Glutamatergic neuron (in vitro differentiated cells): ENCODE results near the gene CASTOR1. TPM values are rescaled to one million over a fixed set of nuclear protein-coding genes. Genes with fewer than 3 reads are reported as not detected.

Experiments
- DNase-seq: peaks from one replicate; pipeline ENCODE4 v3.0.0; 2022
- H3K27ac Mint-ChIP-seq: one replicate; pipeline ENCODE4 v1.8.0; 2020; ENCODE audit warnings: mild to moderate bottlenecking, mixed read lengths, inconsistent platforms; ENCODE audit not compliant: unreplicated experiment
- H3K27me3 Mint-ChIP-seq: one replicate; pipeline ENCODE4 v1.8.0; 2020; ENCODE audit warnings: mild to moderate bottlenecking, moderate library complexity, mixed read lengths, inconsistent platforms; ENCODE audit not compliant: unreplicated experiment
- H3K36me3 Mint-ChIP-seq: one replicate; pipeline ENCODE4 v1.8.0; 2020; ENCODE audit warnings: mild to moderate bottlenecking, mixed read lengths, inconsistent platforms; ENCODE audit not compliant: unreplicated experiment
- H3K4me1 Mint-ChIP-seq: one replicate; pipeline ENCODE4 v1.8.0; 2020; ENCODE audit warnings: mild to moderate bottlenecking, low read depth, mixed read lengths, inconsistent platforms; ENCODE audit not compliant: unreplicated experiment
- H3K4me3 Mint-ChIP-seq: one replicate; pipeline ENCODE4 v1.8.0; 2020; ENCODE audit warnings: mild to moderate bottlenecking, mixed read lengths, inconsistent platforms; ENCODE audit not compliant: unreplicated experiment
- H3K9me3 Mint-ChIP-seq: one replicate; pipeline ENCODE4 v1.8.0; 2020; ENCODE audit warnings: mild to moderate bottlenecking, moderate library complexity, mixed read lengths, inconsistent platforms; ENCODE audit not compliant: unreplicated experiment
- CTCF ChIP-seq: fragments of 200-600 bp; sonication (generic); IDR thresholded peaks from one replicate; pipeline ENCODE4 v1.5.0; 2021; ENCODE audit not compliant: partially characterized antibody, unreplicated experiment
- total RNA-seq: library from RNA; stranded (reverse); fragmentation: NEBNext Ultra II Directional; extraction: Animal tissue kit (Norgen Biotek cat#: 25700); gene quantifications from one replicate; pipeline ENCODE4 v1.2.1, GENCODE V29; 2021; ENCODE audit not compliant: unreplicated experiment

Gene CASTOR1
- total RNA-seq, 1 donor from 2014 or later: 4.5 TPM

GRCh38 chr22:30236875-30237274 is 52.4 kb downstream of the CASTOR1 start:
- DNase-seq: no peak
- peaks cover 5% of the 10 kb centered on the region for H3K27me3 Mint-ChIP-seq
- no peaks in the 10 kb centered on the region for H3K36me3 Mint-ChIP-seq
- peaks cover 18% of the 10 kb centered on the region for H3K4me1 Mint-ChIP-seq
- no peaks in the 10 kb centered on the region for H3K9me3 Mint-ChIP-seq
- no peak for TF ChIP-seq CTCF
- H3K27ac Mint-ChIP-seq: no peak overlapping the region
- no peak overlapping the region for H3K4me3 Mint-ChIP-seq

DNA sequence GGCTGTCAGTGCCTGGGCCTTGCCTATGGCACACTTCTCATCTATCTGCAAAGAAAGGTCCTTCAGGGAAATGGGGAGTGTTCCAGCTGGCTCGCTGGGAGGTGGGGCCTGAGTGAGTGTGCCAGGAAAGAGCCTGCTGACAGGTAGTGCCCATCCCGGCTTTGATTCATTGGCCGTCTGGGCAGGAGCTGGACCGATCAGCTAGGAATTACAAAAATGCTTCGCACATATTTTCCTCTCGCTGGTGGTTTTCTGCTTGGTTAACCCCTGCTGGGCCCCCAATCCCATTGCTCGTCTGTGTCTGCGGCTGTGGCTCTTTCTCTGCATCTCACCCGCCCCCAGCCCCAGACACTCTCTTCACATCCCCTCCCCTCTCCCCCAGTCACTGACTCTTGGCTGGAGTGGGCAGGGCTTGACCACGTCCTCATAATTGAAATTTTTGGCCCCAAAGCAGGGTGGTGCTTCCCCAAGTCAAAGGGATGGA is 53.6 kb downstream of the CASTOR1 start:
- H3K27ac Mint-ChIP-seq: no peak overlapping the region
- no peaks in the 10 kb centered on the region for H3K36me3 Mint-ChIP-seq
- H3K27me3 Mint-ChIP-seq: peaks cover 5% of the 10 kb centered on the region
- H3K4me3 Mint-ChIP-seq: peak overlapping the region; percentile 68
- no peak for DNase-seq
- TF ChIP-seq CTCF: no peak
- peaks cover 18% of the 10 kb centered on the region for H3K4me1 Mint-ChIP-seq
- H3K9me3 Mint-ChIP-seq: no peaks in the 10 kb centered on the region

Other genes with a start within 250 kb of the CASTOR1 start
- gene HORMAD2, start 209.0 kb downstream of the CASTOR1 start, total RNA-seq: not detected
- 0.29 TPM for gene LIF, start 42.7 kb downstream of the CASTOR1 start, total RNA-seq
- gene OSM, start 22.7 kb downstream of the CASTOR1 start, total RNA-seq: not detected
- gene TBC1D10A, start 37.4 kb upstream of the CASTOR1 start, total RNA-seq: 5.0 TPM
- 157 TPM for gene SF3A1, start 67.4 kb upstream of the CASTOR1 start, total RNA-seq
- 6.2 TPM for gene CCDC157, start 67.5 kb upstream of the CASTOR1 start, total RNA-seq
- gene RNF215, start 97.9 kb upstream of the CASTOR1 start, total RNA-seq: 43.1 TPM
- 0.76 TPM for gene SEC14L2, start 107.5 kb upstream of the CASTOR1 start, total RNA-seq
- gene MTFP1, start 136.3 kb upstream of the CASTOR1 start, total RNA-seq: 5.8 TPM
- gene SEC14L3, start 182.5 kb upstream of the CASTOR1 start, total RNA-seq: not detected
- not detected for gene SEC14L4, start 216.2 kb upstream of the CASTOR1 start, total RNA-seq